CD8-positive, alpha-beta memory T cell (primary cell): ENCODE measurements around the gene ZNF641. TPM values are rescaled to one million over a fixed set of nuclear protein-coding genes. Genes with fewer than 3 reads are reported as not detected.

Experiments used
- CTCF ChIA-PET: fragments of 350-600 bp; sonication (Branson Sonifier 250); formaldehyde crosslinking; loops from one replicate; lab custom pipeline; 2021; ENCODE audit warnings: antibody characterized with exemption; lab: Charles Lee
- POLR2A ChIA-PET: fragments of 350-600 bp; sonication (Branson Sonifier 250); formaldehyde crosslinking; loops from one replicate; lab custom pipeline; 2021; ENCODE audit warnings: antibody characterized with exemption; lab: Charles Lee
- DNase-seq, 5 donors: peaks; one replicate each; pipeline versions ENCODE4 v3.0.0 to v3.0.0-alpha.2; 2020 to 2022; ENCODE audit warnings: mixed read lengths in 1 of 5
- H3K27ac ChIP-seq: one replicate; pipeline ENCODE4 v1.7.0; 2013; ENCODE audit warnings: low read depth, mild to moderate bottlenecking, low read length, moderate library complexity
- H3K27me3 ChIP-seq: 2 replicates; pipeline ENCODE4 v1.7.0; 2013; ENCODE audit warnings: low read length, mild to moderate bottlenecking; ENCODE audit not compliant: insufficient read depth, poor library complexity, severe bottlenecking
- H3K36me3 ChIP-seq: 2 replicates; pipeline ENCODE4 v1.7.0; 2013; ENCODE audit warnings: mild to moderate bottlenecking, low read length, moderate library complexity; ENCODE audit not compliant: insufficient read depth
- H3K4me1 ChIP-seq: 2 replicates; pipeline ENCODE4 v1.7.0; 2013; ENCODE audit warnings: mild to moderate bottlenecking, low read length, moderate library complexity; ENCODE audit not compliant: insufficient read depth
- H3K4me3 ChIP-seq: 2 replicates; pipeline ENCODE4 v1.7.0; 2013; ENCODE audit warnings: mild to moderate bottlenecking, low read length
- H3K9me3 ChIP-seq: 2 replicates; pipeline ENCODE4 v1.7.0; 2013; ENCODE audit warnings: mild to moderate bottlenecking, low read length
- H3K27ac Mint-ChIP-seq, 8 donors: one replicate each; pipeline ENCODE4 v1.8.0; 2020 to 2021; ENCODE audit warnings: mixed read lengths in 8 of 8, mild to moderate bottlenecking in 6 of 8, inconsistent platforms in 3 of 8, moderate library complexity in 3 of 8
- H3K27me3 Mint-ChIP-seq, 2 donors: one replicate each; pipeline ENCODE4 v1.8.0; 2020 to 2021; ENCODE audit warnings: mixed read lengths in 2 of 2, mild to moderate bottlenecking in 1 of 2, moderate library complexity in 1 of 2
- H3K36me3 Mint-ChIP-seq, 3 donors: one replicate each; pipeline ENCODE4 v1.8.0; 2020 to 2021; ENCODE audit warnings: mixed read lengths in 3 of 3, inconsistent platforms in 1 of 3, mild to moderate bottlenecking in 1 of 3
- H3K4me1 Mint-ChIP-seq, 3 donors: one replicate each; pipeline ENCODE4 v1.8.0; 2020 to 2021; ENCODE audit warnings: mixed read lengths in 3 of 3, inconsistent platforms in 1 of 3, mild to moderate bottlenecking in 1 of 3
- H3K4me3 Mint-ChIP-seq, 7 donors: one replicate each; pipeline ENCODE4 v1.8.0; 2020 to 2021; ENCODE audit warnings: mixed read lengths in 7 of 7, mild to moderate bottlenecking in 6 of 7, moderate library complexity in 4 of 7, inconsistent platforms in 2 of 7
- H3K9me3 Mint-ChIP-seq, 5 donors: one replicate each; pipeline ENCODE4 v1.8.0; 2020 to 2022; ENCODE audit warnings: mixed read lengths in 5 of 5, mild to moderate bottlenecking in 3 of 5, moderate library complexity in 2 of 5, inconsistent platforms in 1 of 5
- polyA plus RNA-seq: library from polyadenylated mRNA; unstranded; fragments of 300-500 nt; fragmentation: Illumina TruSeq; gene quantifications from one replicate; pipeline ENCODE4 v1.2.3, GENCODE V29; 2021
- total RNA-seq, 2 experiments: library from RNA; stranded (reverse); gene quantifications; one replicate each; pipeline ENCODE4 v1.2.3, GENCODE V29; 2021

ZNF641 gene
- total and polyA plus RNA-seq, 3 experiments from 2014 or later, result 10.6 to 16.3 (median 13.4) TPM

DNA sequence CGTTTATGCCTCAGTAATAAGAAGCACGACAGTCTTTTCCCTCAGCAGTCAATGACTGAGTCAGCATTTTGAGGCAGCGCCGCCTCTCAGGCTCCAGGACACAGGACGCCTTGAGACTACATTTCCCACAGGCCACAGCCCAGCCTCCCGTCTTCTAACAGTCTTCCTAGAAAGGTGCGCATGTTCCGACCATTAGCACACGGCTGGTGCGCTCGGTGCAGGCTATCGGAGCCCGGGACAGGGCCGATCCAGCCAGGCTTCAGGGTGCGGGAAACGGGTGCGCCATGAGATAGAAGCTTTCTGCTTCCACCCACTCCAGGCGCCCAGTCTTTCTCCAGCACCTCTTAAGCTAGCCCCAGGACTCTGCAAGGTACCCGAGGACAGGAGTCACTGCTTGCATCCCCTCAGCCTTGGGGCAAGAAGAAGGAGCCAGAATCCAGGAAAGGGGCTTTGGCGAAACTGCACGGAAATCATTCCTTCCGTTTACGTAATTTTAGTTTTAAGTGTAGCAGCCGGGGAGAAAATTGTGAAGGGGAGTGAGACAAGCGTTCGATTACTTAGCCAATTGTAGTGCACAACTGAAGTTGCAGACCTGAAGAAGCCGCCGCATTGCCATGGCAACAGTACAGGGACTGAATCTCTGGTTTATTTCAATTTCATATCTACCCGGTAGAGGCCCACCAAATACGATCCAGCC lies 54.0 kb downstream of the ZNF641 start:
- DNase-seq, result peak in 2 of 5 donors; percentile 36 to 55
- no peaks in the 10 kb centered on the region for H3K4me1 ChIP-seq
- Mint-ChIP-seq H3K27ac (peak overlapping the region in 3 of 8 donors; percentile 7 to 49 (median 44)), H3K36me3 (no peaks in the 10 kb centered on the region), H3K4me1 (peaks cover 8 to 11% (median 11%) of the 10 kb centered on the region in 3 donors), H3K27me3 (peaks cover 4 to 15% of the 10 kb centered on the region in 2 donors), H3K9me3 (no peaks in the 10 kb centered on the region), H3K4me3 (peak overlapping the region; percentile 59 to 84 (median 74))
- no peaks in the 10 kb centered on the region for H3K36me3 ChIP-seq
- H3K9me3 ChIP-seq, result no peaks in the 10 kb centered on the region
- peak overlapping the region; percentile 58 for H3K4me3 ChIP-seq
- CTCF ChIA-PET, result no interaction called here
- peaks cover 5% of the 10 kb centered on the region for H3K27me3 ChIP-seq
- POLR2A ChIA-PET, result no interaction called here
- H3K27ac ChIP-seq, result no peak overlapping the region

GRCh38 chr12:48292040-48292439 lies 58.7 kb downstream of the ZNF641 start:
- Histone ChIP-seq H3K9me3 (no peaks in the 10 kb centered on the region), H3K36me3 (no peaks in the 10 kb centered on the region), H3K4me3 (no peak overlapping the region), H3K27ac (no peak overlapping the region), H3K27me3 (peaks cover 5% of the 10 kb centered on the region), H3K4me1 (peaks cover 2% of the 10 kb centered on the region)
- CTCF ChIA-PET, result no interaction called here
- POLR2A ChIA-PET, result interaction anchor here (0.6 kb wide), 1 partner anchor 89 kb away, joined by 3 read pairs; no protein-coding TSS in a partner anchor
- Mint-ChIP-seq H3K27me3 (peaks cover 4 to 35% of the 10 kb centered on the region in 2 donors), H3K36me3 (no peaks in the 10 kb centered on the region), H3K4me3 (no peak overlapping the region), H3K27ac (no peak overlapping the region), H3K9me3 (no peaks in the 10 kb centered on the region), H3K4me1 (peaks cover 8 to 11% (median 11%) of the 10 kb centered on the region in 3 donors)
- DNase-seq, result no peak

DNA sequence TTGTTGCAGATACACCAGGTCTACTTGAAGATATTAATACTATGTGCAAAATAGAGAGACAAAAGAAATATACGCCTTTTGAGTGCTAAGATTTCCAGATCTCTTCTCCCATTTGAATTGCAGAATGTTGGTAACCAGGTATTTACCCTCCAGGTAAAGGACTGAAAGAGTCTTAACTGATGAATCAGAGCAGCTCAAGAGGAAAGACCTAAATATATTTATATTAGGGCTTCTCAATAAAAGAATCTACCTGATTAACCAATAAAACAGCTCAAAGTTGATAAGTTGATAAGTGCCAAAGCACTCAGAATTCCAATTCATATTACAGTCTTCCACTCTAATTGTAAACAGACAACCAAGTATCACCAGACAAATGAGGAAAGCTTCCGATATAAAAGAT lies 59.2 kb downstream of the ZNF641 start:
- Mint-ChIP-seq H3K4me3 (no peak overlapping the region), H3K27ac (no peak overlapping the region), H3K9me3 (no peaks in the 10 kb centered on the region), H3K36me3 (no peaks in the 10 kb centered on the region), H3K27me3 (peaks cover 0 to 30% of the 10 kb centered on the region in 2 donors), H3K4me1 (peaks cover 5 to 11% (median 9%) of the 10 kb centered on the region in 3 donors)
- POLR2A ChIA-PET, result interaction anchor here (0.6 kb wide), 1 partner anchor 88 kb away, joined by 3 read pairs; no protein-coding TSS in a partner anchor
- no peaks in the 10 kb centered on the region for H3K36me3 ChIP-seq
- CTCF ChIA-PET, result no interaction called here
- H3K27ac ChIP-seq, result no peak overlapping the region
- H3K27me3 ChIP-seq, result peaks cover under 1% of the 10 kb centered on the region
- H3K4me1 ChIP-seq, result peaks cover 7% of the 10 kb centered on the region
- H3K9me3 ChIP-seq, result no peaks in the 10 kb centered on the region
- H3K4me3 ChIP-seq, result no peak overlapping the region
- DNase-seq, result no peak

GRCh38 chr12:48288387-48289268 lies 62.1 kb downstream of the ZNF641 start:
- no peaks in the 10 kb centered on the region for H3K36me3 ChIP-seq
- H3K4me1 Mint-ChIP-seq, result peaks cover 11 to 18% (median 16%) of the 10 kb centered on the region in 3 donors
- no peak overlapping the region for H3K27ac Mint-ChIP-seq
- no peak overlapping the region for H3K4me3 ChIP-seq
- no peak overlapping the region for H3K27ac ChIP-seq
- H3K4me1 ChIP-seq, result peaks cover 17% of the 10 kb centered on the region
- peaks cover 0 to 30% of the 10 kb centered on the region in 2 donors for H3K27me3 Mint-ChIP-seq
- no peaks in the 10 kb centered on the region for H3K27me3 ChIP-seq
- peaks cover 0 to 2% (median 0%) of the 10 kb centered on the region in 5 donors for H3K9me3 Mint-ChIP-seq
- no peaks in the 10 kb centered on the region for H3K36me3 Mint-ChIP-seq
- no peak overlapping the region for H3K4me3 Mint-ChIP-seq
- DNase-seq, result no peak
- ChIA-PET POLR2A (no interaction called here), CTCF (no interaction called here)
- no peaks in the 10 kb centered on the region for H3K9me3 ChIP-seq

Other genes with a start within 250 kb of the ZNF641 start
- 10 to 100 TPM; 57.3 to 58.8 TPM for gene SENP1, start 244.8 kb downstream of the ZNF641 start, total RNA-seq
- gene SENP1, start 244.8 kb downstream of the ZNF641 start, polyA plus RNA-seq, result 13.4 TPM
- gene PFKM, start 231.6 kb downstream of the ZNF641 start, total RNA-seq, result 10 to 100 TPM; 39.9 to 40.2 TPM
- 5.4 TPM for gene PFKM, start 231.6 kb downstream of the ZNF641 start, polyA plus RNA-seq
- gene ASB8, start 193.4 kb downstream of the ZNF641 start, total RNA-seq, result 10 to 100 TPM; 32.5 to 38.1 TPM
- 81.8 TPM for gene ASB8, start 193.4 kb downstream of the ZNF641 start, polyA plus RNA-seq
- gene CCDC184, start 167.3 kb downstream of the ZNF641 start, total RNA-seq, result under 1 TPM; 0.72 to 0.97 TPM
- gene CCDC184, start 167.3 kb downstream of the ZNF641 start, polyA plus RNA-seq, result 0.91 TPM
- gene OR10AD1, start 147.6 kb downstream of the ZNF641 start, total RNA-seq, result not detected
- not detected for gene OR10AD1, start 147.6 kb downstream of the ZNF641 start, polyA plus RNA-seq
- gene ANP32D, start 121.6 kb upstream of the ZNF641 start, total RNA-seq, result not detected
- gene ANP32D, start 121.6 kb upstream of the ZNF641 start, polyA plus RNA-seq, result not detected
- not detected for gene C12orf54, start 131.6 kb upstream of the ZNF641 start, total RNA-seq
- gene C12orf54, start 131.6 kb upstream of the ZNF641 start, polyA plus RNA-seq, result not detected
- not detected for gene OR8S1, start 174.7 kb upstream of the ZNF641 start, total RNA-seq
- not detected for gene OR8S1, start 174.7 kb upstream of the ZNF641 start, polyA plus RNA-seq
- gene LALBA, start 219.1 kb upstream of the ZNF641 start, total RNA-seq, result not detected
- not detected for gene LALBA, start 219.1 kb upstream of the ZNF641 start, polyA plus RNA-seq